ENCODE results near the gene CD81. TPM values are rescaled to one million over a fixed set of nuclear protein-coding genes. Genes with fewer than 3 reads are reported as not detected.

The CD81 gene
- total RNA-seq, 1 experiment from 2014 or later, result 194 TPM

GRCh38 chr11:2412323-2412722 is 35.2 kb downstream of the CD81 start:
- TF ChIP-seq EZH2 (IDR thresholded peaks at IDR 0.05; ENCODE audit: borderline replicate concordance, low read depth, low read length, poor library complexity, severe bottlenecking), result no peak
- TF ChIP-seq CTCF (conservative IDR thresholded peaks at IDR 0.05; ENCODE audit: low read depth, low read length), result no peak

GRCh38 chr11:2413742-2414579 is 36.9 kb downstream of the CD81 start:
- no peak for DNase-seq (ENCODE audit: low spot score)
- Histone ChIP-seq H3K36me3 (ENCODE audit: insufficient read depth, low read length, poor library complexity, severe bottlenecking) (no peaks in the 10 kb centered on the region), H3K4me3 (ENCODE audit: low read depth, low read length, poor library complexity, severe bottlenecking) (no peak overlapping the region), H3K27me3 (replicated peaks; ENCODE audit: insufficient read depth, low read depth, low read length, poor library complexity) (no peaks in the 10 kb centered on the region), H3K4me1 (ENCODE audit: insufficient read depth, low read length, poor library complexity, severe bottlenecking) (no peaks in the 10 kb centered on the region), H3K27ac (ENCODE audit: low read depth, low read length, poor library complexity, severe bottlenecking) (no peak overlapping the region), H3K9me3 (ENCODE audit: low read depth, low read length, poor library complexity, severe bottlenecking) (no peaks in the 10 kb centered on the region)
- CTCF ChIA-PET, result no interaction called here
- intact Hi-C loops (cut with micrococcal nuclease; ENCODE audit: unreplicated experiment), result no loop called here
- TF ChIP-seq EZH2 (IDR thresholded peaks at IDR 0.05; ENCODE audit: borderline replicate concordance, low read depth, low read length, poor library complexity, severe bottlenecking), result no peak
- no peak for TF ChIP-seq CTCF (conservative IDR thresholded peaks at IDR 0.05; ENCODE audit: low read depth, low read length)
- BruUV-seq (replicated peaks), result no TSS peak
- POLR2A ChIA-PET (ENCODE audit: low non-redundant PET), result interaction anchor here (0.6 kb wide), 1 partner anchor 9 kb away, joined by 10 read pairs; no protein-coding TSS in a partner anchor

More at GRCh38 chr11:2412323-2412722, 35.2 kb downstream of the CD81 start:
- Histone ChIP-seq H3K4me3 (ENCODE audit: low read depth, low read length, poor library complexity, severe bottlenecking) (no peak overlapping the region), H3K27me3 (replicated peaks; ENCODE audit: insufficient read depth, low read depth, low read length, poor library complexity) (no peaks in the 10 kb centered on the region), H3K36me3 (ENCODE audit: insufficient read depth, low read length, poor library complexity, severe bottlenecking) (no peaks in the 10 kb centered on the region), H3K27ac (ENCODE audit: low read depth, low read length, poor library complexity, severe bottlenecking) (no peak overlapping the region), H3K9me3 (ENCODE audit: low read depth, low read length, poor library complexity, severe bottlenecking) (no peaks in the 10 kb centered on the region), H3K4me1 (ENCODE audit: insufficient read depth, low read length, poor library complexity, severe bottlenecking) (no peaks in the 10 kb centered on the region)
- BruUV-seq (replicated peaks), result no TSS peak
- intact Hi-C loops (cut with micrococcal nuclease; ENCODE audit: unreplicated experiment), result no loop called here
- DNase-seq (ENCODE audit: low spot score), result no peak
- ChIA-PET POLR2A (ENCODE audit: low non-redundant PET) (no interaction called here), CTCF (no interaction called here)

GRCh38 chr11:2414616-2415015 is 37.5 kb downstream of the CD81 start:
- POLR2A ChIA-PET (ENCODE audit: low non-redundant PET), result no interaction called here
- CTCF ChIA-PET, result no interaction called here
- Histone ChIP-seq H3K4me1 (ENCODE audit: insufficient read depth, low read length, poor library complexity, severe bottlenecking) (no peaks in the 10 kb centered on the region), H3K36me3 (ENCODE audit: insufficient read depth, low read length, poor library complexity, severe bottlenecking) (no peaks in the 10 kb centered on the region), H3K27me3 (replicated peaks; ENCODE audit: insufficient read depth, low read depth, low read length, poor library complexity) (no peaks in the 10 kb centered on the region), H3K27ac (ENCODE audit: low read depth, low read length, poor library complexity, severe bottlenecking) (no peak overlapping the region), H3K9me3 (ENCODE audit: low read depth, low read length, poor library complexity, severe bottlenecking) (no peaks in the 10 kb centered on the region), H3K4me3 (ENCODE audit: low read depth, low read length, poor library complexity, severe bottlenecking) (no peak overlapping the region)
- intact Hi-C loops (cut with micrococcal nuclease; ENCODE audit: unreplicated experiment), result no loop called here
- no peak for DNase-seq (ENCODE audit: low spot score)
- TF ChIP-seq CTCF (conservative IDR thresholded peaks at IDR 0.05; ENCODE audit: low read depth, low read length), result no peak
- TF ChIP-seq EZH2 (IDR thresholded peaks at IDR 0.05; ENCODE audit: borderline replicate concordance, low read depth, low read length, poor library complexity, severe bottlenecking), result no peak
- no TSS peak for BruUV-seq (replicated peaks)

Data from A673 (cell line).